Measurements from ENCODE around the gene BAIAP2.

BAIAP2 gene, protein sequence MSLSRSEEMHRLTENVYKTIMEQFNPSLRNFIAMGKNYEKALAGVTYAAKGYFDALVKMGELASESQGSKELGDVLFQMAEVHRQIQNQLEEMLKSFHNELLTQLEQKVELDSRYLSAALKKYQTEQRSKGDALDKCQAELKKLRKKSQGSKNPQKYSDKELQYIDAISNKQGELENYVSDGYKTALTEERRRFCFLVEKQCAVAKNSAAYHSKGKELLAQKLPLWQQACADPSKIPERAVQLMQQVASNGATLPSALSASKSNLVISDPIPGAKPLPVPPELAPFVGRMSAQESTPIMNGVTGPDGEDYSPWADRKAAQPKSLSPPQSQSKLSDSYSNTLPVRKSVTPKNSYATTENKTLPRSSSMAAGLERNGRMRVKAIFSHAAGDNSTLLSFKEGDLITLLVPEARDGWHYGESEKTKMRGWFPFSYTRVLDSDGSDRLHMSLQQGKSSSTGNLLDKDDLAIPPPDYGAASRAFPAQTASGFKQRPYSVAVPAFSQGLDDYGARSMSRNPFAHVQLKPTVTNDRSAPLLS

GRCh38 chr17:81034779-81035520 is at the start of gene BAIAP2:
Gene BAIAP2 (plus strand): TSS chr17:81035151. CDS start chr17:81035255, 104 bp downstream.
- Histone ChIP-seq H3K4me3 (ENCODE audit: insufficient read length, low read depth) (peak within 1 kb of the TSS; percentile 70), H3K9me3 (ENCODE audit: insufficient read depth, low read length) (no peaks in the 10 kb centered on the region), H3K9ac (ENCODE audit: insufficient read length, low read depth) (peak within 1 kb of the TSS; percentile 90), H3K27me3 (ENCODE audit: insufficient read depth, insufficient read length) (peaks cover 25% of the 10 kb centered on the region), H3K4me1 (ENCODE audit: insufficient read depth, insufficient read length) (peaks cover 23% of the 10 kb centered on the region), H3K36me3 (ENCODE audit: insufficient read depth, insufficient read length, low read length) (peaks cover 43% of the 10 kb centered on the region)
- TF ChIP-seq SUZ12 (IDR thresholded peaks at IDR 0.05; ENCODE audit: extremely low read depth, insufficient read depth, insufficient read length) (no peak), ZNF274 (IDR thresholded peaks at IDR 0.05; ENCODE audit: low read depth, low read length) (no peak), YY1 (IDR thresholded peaks at IDR 0.05; ENCODE audit: insufficient read depth, insufficient read length) (no peak)
- DNase-seq (ENCODE audit: low read depth, low spot score): peak; percentile 88

DNA sequence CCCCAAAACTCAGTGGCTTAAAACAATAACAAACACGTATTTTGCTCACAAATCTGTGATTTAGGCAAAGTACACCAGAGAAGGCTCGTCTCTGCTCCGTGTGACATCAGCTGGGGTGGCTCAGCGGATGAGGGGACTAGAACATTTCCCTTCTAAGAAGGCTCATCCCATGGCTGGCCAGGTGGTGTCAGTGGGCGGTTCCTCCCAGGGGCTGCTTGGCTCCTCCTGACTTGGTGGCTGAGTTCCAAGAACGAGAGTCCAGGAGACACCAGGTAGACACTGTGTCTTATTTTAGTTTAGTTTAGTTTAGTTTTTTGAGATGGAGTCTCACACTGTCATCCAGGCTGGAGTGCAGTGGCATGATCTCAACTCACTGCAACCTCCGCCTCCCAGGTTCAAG is 48.9 kb upstream of the BAIAP2 start:
- TF ChIP-seq SUZ12 (IDR thresholded peaks at IDR 0.05; ENCODE audit: extremely low read depth, insufficient read depth, insufficient read length) (no peak), ZNF274 (IDR thresholded peaks at IDR 0.05; ENCODE audit: low read depth, low read length) (no peak), YY1 (IDR thresholded peaks at IDR 0.05; ENCODE audit: insufficient read depth, insufficient read length) (no peak)
- no peak for DNase-seq (ENCODE audit: low read depth, low spot score)
- H3K4me3 ChIP-seq (ENCODE audit: insufficient read length, low read depth): no peak overlapping the region
- peaks cover 3% of the 10 kb centered on the region; the same call in 1 of the 2 replicates for H3K9me3 ChIP-seq (ENCODE audit: insufficient read depth, low read length)
- H3K9ac ChIP-seq (ENCODE audit: insufficient read length, low read depth): no peak overlapping the region
- H3K4me1 ChIP-seq (ENCODE audit: insufficient read depth, insufficient read length): peaks cover 15% of the 10 kb centered on the region
- no peaks in the 10 kb centered on the region for H3K36me3 ChIP-seq (ENCODE audit: insufficient read depth, insufficient read length, low read length)
- peaks cover 30% of the 10 kb centered on the region for H3K27me3 ChIP-seq (ENCODE audit: insufficient read depth, insufficient read length)

DNA sequence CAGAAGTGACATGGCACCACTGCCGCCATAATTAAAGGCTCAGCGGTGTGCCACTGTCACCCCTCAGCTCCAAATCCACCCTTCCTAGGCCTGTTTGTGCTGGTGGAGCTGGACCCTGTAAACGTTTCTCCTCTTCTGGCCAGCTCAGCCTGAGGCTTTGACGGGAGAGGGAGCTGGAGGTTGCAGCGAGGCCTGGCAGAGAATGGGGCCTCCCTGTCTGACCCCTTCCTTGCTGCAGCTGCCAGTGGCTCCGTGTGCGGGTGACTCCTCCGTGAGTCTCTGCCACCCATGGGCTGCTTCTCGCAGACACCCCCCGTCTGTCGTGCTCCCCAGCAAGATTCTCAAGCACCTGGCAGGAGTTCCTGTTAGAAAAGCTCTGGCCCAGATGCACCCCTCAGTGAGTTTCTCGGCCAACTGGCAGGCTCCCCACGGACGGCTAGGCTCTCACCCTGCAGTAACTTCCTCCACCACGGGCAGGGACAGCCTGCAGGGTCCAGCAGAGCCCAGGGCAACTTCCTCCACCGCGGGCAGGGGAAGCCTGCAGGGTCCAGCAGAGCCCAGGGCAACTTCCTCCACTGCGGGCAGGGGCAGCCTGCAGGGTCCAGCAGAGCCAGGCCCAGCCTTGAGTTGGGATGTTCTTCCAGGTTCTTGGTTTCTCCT is 48.0 kb upstream of the BAIAP2 start:
- H3K9me3 ChIP-seq (ENCODE audit: insufficient read depth, low read length): peaks cover 3% of the 10 kb centered on the region; the same call in 1 of the 2 replicates
- peaks cover 15% of the 10 kb centered on the region for H3K4me1 ChIP-seq (ENCODE audit: insufficient read depth, insufficient read length)
- no peak overlapping the region for H3K9ac ChIP-seq (ENCODE audit: insufficient read length, low read depth)
- peaks cover 29% of the 10 kb centered on the region for H3K27me3 ChIP-seq (ENCODE audit: insufficient read depth, insufficient read length)
- no peak overlapping the region for H3K4me3 ChIP-seq (ENCODE audit: insufficient read length, low read depth)
- TF ChIP-seq SUZ12 (IDR thresholded peaks at IDR 0.05; ENCODE audit: extremely low read depth, insufficient read depth, insufficient read length): no peak
- no peak for TF ChIP-seq YY1 (IDR thresholded peaks at IDR 0.05; ENCODE audit: insufficient read depth, insufficient read length)
- no peak for TF ChIP-seq ZNF274 (IDR thresholded peaks at IDR 0.05; ENCODE audit: low read depth, low read length)
- DNase-seq (ENCODE audit: low read depth, low spot score): no peak
- no peaks in the 10 kb centered on the region for H3K36me3 ChIP-seq (ENCODE audit: insufficient read depth, insufficient read length, low read length)

GRCh38 chr17:80987941-80988461 is 47.0 kb upstream of the BAIAP2 start:
- Histone ChIP-seq H3K9me3 (ENCODE audit: insufficient read depth, low read length) (peaks cover 3% of the 10 kb centered on the region; the same call in 1 of the 2 replicates), H3K4me3 (ENCODE audit: insufficient read length, low read depth) (no peak overlapping the region), H3K27me3 (ENCODE audit: insufficient read depth, insufficient read length) (peaks cover 32% of the 10 kb centered on the region), H3K9ac (ENCODE audit: insufficient read length, low read depth) (peak overlapping the region; percentile 33), H3K4me1 (ENCODE audit: insufficient read depth, insufficient read length) (peaks cover 16% of the 10 kb centered on the region), H3K36me3 (ENCODE audit: insufficient read depth, insufficient read length, low read length) (no peaks in the 10 kb centered on the region)
- no peak for TF ChIP-seq ZNF274 (IDR thresholded peaks at IDR 0.05; ENCODE audit: low read depth, low read length)
- no peak for TF ChIP-seq SUZ12 (IDR thresholded peaks at IDR 0.05; ENCODE audit: extremely low read depth, insufficient read depth, insufficient read length)
- no peak for TF ChIP-seq YY1 (IDR thresholded peaks at IDR 0.05; ENCODE audit: insufficient read depth, insufficient read length)
- no peak for DNase-seq (ENCODE audit: low read depth, low spot score)

DNA sequence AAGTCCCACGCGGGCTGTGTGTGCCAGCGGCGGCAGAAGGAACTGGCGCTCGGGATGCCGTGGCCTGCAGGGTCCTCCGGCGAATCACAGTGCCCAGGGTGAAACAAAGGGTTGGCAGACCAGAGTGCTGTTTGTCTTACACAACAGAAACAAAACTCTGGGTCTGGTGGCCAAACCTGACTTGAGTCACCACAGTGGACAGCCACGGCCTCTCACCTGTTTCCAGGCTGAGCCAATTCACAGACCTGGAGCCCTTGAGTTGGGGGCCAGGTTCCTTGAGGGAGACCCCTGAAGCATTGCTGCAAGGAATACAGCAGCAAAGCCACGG is 45.4 kb upstream of the BAIAP2 start:
- peaks cover 4% of the 10 kb centered on the region for H3K36me3 ChIP-seq (ENCODE audit: insufficient read depth, insufficient read length, low read length)
- H3K4me1 ChIP-seq (ENCODE audit: insufficient read depth, insufficient read length): peaks cover 13% of the 10 kb centered on the region
- no peaks in the 10 kb centered on the region; the same call in 1 of the 2 replicates for H3K9me3 ChIP-seq (ENCODE audit: insufficient read depth, low read length)
- no peak for TF ChIP-seq SUZ12 (IDR thresholded peaks at IDR 0.05; ENCODE audit: extremely low read depth, insufficient read depth, insufficient read length)
- TF ChIP-seq YY1 (IDR thresholded peaks at IDR 0.05; ENCODE audit: insufficient read depth, insufficient read length): no peak
- no peak for TF ChIP-seq ZNF274 (IDR thresholded peaks at IDR 0.05; ENCODE audit: low read depth, low read length)
- DNase-seq (ENCODE audit: low read depth, low spot score): no peak
- H3K9ac ChIP-seq (ENCODE audit: insufficient read length, low read depth): no peak overlapping the region
- H3K4me3 ChIP-seq (ENCODE audit: insufficient read length, low read depth): no peak overlapping the region
- H3K27me3 ChIP-seq (ENCODE audit: insufficient read depth, insufficient read length): peaks cover 37% of the 10 kb centered on the region

- H3K9ac ChIP-seq (ENCODE audit: insufficient read length, low read depth): peak overlapping the region; percentile 82
- peaks cover 10% of the 10 kb centered on the region for H3K4me1 ChIP-seq (ENCODE audit: insufficient read depth, insufficient read length)
These were observed 43.9 kb upstream of the BAIAP2 start for GRCh38 chr17:80990921-80991644.

More at GRCh38 chr17:80990921-80991644, 43.9 kb upstream of the BAIAP2 start:
- peaks cover 15% of the 10 kb centered on the region for H3K36me3 ChIP-seq (ENCODE audit: insufficient read depth, insufficient read length, low read length)
- H3K4me3 ChIP-seq (ENCODE audit: insufficient read length, low read depth): peak overlapping the region; percentile 76
- no peak for DNase-seq (ENCODE audit: low read depth, low spot score)
- TF ChIP-seq YY1 (IDR thresholded peaks at IDR 0.05; ENCODE audit: insufficient read depth, insufficient read length) (no peak), ZNF274 (IDR thresholded peaks at IDR 0.05; ENCODE audit: low read depth, low read length) (no peak), SUZ12 (IDR thresholded peaks at IDR 0.05; ENCODE audit: extremely low read depth, insufficient read depth, insufficient read length) (no peak)
- peaks cover 37% of the 10 kb centered on the region for H3K27me3 ChIP-seq (ENCODE audit: insufficient read depth, insufficient read length)
- no peaks in the 10 kb centered on the region; the same call in 1 of the 2 replicates for H3K9me3 ChIP-seq (ENCODE audit: insufficient read depth, low read length)
